SHP77 (cell line): Measurements from ENCODE around the gene SH2D1A.
"Not testable (repeated sequence)": the region's sequence is repeated elsewhere in the genome, so short reads cannot be mapped to it uniquely, and the experiment has no call there.

Experiments
- DNase-seq, 2 experiments: peaks; one replicate each; lab custom pipeline; 2025; lab: John Stamatoyannopoulos, UW

SH2D1A gene

DNA sequence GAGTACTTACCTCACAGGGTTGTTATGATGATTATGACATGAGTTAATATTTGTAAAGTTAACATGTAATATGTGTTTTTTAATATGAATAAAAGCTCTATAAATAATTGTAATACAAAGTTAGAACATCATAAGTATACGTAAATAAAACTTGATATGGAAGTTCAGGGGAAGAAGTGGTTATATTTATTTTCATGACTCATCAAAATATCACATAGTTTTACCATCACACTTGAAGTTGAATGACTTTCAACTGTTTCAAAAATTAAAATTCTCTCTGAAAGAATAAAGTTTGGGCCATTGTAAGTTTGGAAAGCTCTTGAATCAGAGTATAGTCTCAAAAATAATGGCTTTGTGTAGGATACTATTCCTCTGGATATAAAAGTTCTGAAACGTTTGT, 8.3 kb downstream of the SH2D1A start:
- no peak for DNase-seq

DNA sequence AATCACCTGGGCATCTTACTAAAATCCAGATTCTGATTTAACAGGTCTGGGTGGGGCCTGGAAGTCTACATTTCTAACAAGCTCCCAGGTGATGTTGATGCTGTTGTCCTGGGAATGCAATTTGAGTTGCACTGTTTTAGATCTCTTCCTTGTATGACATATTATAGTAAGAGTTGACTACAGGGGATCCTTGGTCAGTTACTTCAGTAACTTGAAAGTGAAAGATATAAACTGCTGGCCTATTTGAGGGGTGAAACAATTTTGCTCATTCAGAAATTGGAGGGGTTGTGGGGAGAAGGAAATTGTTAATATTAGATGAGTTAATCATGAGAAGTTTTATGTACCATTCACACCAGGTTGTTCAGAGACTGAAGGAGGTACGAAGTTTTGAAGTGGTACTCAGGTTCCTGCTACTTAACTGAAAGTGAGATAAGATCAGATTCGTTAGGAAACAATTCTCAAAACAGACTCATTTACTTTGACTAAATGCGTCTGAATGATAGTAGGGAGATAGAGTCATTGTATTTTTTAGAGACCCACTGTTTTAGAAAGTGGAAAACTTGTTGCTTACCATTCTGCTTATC, 12.5 kb downstream of the SH2D1A start:
- no peak for DNase-seq

DNA sequence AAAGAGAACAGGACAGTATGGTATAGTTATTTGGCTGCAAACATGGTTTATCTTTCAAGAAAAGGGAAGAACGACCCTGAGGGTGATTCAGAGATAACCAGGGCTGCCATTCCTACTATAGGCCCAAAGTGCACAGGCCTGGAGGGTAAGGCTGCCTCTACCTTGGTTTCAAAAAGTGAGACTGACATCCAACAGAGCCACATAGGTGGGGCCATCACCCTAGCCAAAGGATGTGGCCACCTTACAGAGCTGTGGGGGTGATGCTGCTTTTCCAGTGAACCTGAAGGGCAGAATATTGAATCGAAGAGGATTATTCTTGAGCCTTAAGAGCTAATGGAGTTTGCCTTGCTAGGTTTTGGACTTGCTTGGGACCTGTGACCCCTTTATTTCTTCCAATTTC, 15.7 kb downstream of the SH2D1A start:
- DNase-seq = no peak

GRCh38 chrX:124362761-124363160, 16.4 kb downstream of the SH2D1A start:
- no peak for DNase-seq

- DNase-seq = no peak
These were observed 23.4 kb downstream of the SH2D1A start for GRCh38 chrX:124369722-124370121.

DNA sequence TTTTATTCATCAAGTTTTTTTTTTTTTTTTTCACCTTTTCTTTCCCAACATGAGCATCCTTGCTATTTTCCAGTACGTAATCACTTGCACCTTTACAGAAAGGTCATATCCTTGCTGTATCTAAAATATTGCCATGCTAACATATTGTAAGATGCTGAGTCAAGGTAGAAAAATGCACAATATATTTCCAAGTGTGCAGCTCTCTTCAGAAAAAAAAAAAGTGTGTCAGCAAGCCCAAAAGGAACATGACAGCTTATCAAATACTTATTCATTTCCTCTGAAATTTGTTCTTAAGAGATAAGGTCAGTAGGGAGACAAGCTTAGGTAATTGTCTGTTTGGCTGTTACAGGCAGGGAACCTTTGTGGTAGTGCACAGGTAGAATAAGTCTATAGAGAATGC, 27.0 kb downstream of the SH2D1A start:
- no peak for DNase-seq

DNA sequence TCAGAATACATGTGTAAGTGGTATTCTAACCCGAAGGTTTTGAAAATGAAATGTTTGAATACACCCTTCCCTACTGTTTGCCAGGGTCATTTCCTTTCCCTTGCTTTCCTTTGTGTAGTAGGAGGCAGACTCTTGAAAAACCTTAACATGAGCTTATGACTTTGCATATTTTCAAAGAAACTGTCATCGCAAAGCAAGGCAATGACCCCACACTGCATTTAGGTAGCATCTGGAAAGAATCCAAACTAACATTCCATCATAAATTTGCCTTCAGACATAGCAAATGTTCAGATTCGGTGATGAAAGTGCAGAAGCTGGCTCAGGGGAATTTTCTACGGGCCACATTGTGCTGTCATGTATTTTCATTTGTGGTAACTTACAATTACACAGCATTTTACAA, 32.3 kb downstream of the SH2D1A start:
- no peak for DNase-seq

DNA sequence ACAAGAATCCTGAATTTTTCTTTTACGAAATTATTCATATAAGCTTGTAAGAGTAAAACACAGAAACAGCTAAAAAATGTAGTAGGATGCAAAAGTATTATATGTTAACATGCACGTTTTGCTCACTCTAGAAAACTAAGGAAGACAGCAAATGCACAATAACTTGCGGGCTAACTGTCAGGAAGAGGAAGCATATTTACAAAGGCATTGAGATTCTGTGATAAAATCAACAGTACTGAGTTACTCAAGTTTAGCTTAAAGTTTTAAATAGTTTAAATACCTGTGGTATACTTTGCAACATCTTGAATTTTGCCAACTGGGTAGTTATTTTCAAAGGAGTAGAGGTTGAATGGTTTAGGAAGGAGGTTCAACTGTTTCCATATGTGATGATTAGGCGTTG, 37.0 kb downstream of the SH2D1A start:
- no peak for DNase-seq

DNA sequence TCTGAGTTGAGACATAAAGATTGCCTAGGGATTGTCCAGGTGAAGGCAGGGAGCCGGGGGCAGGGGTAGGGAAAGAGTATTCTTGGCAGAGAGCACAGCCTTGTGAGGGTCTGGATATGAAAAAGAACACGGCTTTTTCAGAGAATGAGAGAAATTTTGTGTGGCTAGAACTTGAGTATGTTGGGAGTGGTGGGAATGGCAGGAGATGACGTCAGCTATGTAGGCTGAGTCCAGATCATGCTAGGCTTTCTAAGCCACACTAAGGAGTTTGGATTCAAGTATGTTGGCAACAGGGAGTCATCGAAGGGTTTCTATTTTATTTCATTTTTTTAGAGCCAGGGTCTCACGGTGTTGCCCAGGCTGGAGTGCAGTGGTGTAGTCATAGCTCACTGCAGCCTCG, 40.0 kb downstream of the SH2D1A start:
- no peak for DNase-seq

DNA sequence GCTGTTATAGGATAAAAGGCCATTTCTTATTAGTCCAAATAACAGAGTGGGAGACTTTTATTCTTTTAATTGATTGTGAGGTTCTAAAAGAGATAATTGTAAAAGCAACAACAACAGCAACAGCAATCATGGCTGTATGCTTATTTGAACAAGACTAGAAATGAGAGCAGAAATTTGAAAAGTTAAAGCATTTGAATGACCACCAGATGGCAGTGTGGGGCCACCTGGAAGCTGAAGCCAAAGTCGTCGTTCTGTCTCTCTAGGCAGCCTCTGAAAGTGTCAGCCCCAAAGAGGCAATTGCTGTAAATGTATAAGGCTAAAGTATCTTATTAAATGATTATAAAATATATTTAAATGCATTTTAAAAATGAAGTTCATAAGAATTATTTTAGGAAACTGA, 42.2 kb downstream of the SH2D1A start:
- DNase-seq = peak; percentile 4 to 18

DNA sequence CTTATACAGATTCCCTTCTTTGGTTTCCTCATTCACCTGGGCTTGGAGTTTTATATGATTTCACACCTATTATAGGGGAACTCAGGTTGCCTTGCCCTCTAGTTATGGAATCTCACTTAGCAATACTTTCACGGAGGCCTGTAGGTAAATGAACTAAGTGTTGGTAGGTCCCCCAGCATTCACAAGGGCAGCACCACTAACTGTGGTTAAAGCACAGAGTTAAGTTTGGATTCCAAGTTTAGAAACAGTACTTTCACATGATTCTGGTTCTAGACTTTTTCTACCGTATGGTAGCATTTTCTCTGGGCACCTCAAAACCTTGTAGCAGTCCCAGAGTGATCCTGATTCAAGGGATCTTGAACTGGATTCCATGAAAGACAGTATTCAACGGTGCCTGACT, 46.4 kb downstream of the SH2D1A start:
- DNase-seq = no peak

- DNase-seq = no peak
These were observed 46.9 kb downstream of the SH2D1A start for GRCh38 chrX:124393238-124393637.

DNA sequence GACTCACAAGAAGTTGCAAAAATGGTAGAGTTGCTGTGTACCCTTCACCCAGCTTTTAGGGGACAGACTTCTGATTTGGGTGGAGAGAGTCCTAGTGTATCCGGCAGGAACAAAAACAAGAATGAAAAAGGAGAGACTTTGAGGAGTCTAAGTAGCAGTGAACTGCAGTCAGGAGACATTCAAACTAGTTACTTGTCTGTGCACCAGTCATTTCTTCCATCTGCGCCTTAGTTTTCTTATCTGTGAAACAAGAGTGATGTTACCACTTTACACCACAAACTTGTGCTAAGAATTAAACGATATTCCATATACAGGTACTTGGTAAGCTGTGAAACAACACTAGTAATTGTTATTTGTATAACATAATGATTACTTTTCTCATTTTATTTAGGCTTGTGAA, 47.3 kb downstream of the SH2D1A start:
- DNase-seq = no peak

GRCh38 chrX:124395145-124395880, 49.0 kb downstream of the SH2D1A start:
- no peak for DNase-seq

GRCh38 chrX:124401696-124402095, 55.3 kb downstream of the SH2D1A start:
- DNase-seq = no peak

DNA sequence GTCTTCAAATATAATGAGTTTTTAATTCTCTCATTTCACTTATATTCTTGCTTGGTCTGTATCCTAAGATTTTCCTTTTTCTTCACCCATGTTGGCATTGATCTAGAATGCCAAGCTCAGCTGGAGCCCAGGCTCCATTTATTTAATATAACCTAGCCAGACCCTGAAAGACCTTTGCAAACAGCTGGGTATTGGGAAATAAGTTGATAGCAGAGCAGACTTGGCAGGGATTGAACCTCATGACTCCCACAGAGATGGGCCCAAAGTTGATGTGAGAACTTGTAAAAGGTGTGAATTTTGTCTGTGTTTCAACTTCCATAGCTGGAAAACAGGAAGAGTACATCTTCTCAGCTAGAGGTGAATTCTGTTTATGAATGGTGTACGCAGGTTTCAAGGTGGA, 59.5 kb downstream of the SH2D1A start:
- DNase-seq = no peak

- DNase-seq = peak; percentile 1 to 37
These were observed 60.1 kb downstream of the SH2D1A start for GRCh38 chrX:124406294-124407014.

DNA sequence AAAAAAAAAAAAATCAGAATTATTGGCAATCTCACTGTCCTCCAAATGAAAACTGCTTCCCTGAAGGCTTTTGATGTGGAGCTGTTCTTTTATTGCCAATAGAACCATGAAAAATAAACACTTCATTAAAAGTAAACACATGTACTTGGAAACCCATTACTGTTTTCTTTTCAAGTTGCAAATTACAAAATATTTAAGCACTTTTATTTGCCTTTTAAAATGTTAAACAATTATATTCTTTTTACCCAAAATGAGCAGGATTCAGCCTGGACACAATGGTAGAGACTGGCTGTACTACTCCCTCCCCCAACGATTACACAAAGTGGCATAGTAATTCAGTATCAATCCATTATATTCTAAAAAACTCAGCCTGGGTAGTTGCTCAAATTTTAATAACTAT, 60.9 kb downstream of the SH2D1A start:
- no peak for DNase-seq

DNA sequence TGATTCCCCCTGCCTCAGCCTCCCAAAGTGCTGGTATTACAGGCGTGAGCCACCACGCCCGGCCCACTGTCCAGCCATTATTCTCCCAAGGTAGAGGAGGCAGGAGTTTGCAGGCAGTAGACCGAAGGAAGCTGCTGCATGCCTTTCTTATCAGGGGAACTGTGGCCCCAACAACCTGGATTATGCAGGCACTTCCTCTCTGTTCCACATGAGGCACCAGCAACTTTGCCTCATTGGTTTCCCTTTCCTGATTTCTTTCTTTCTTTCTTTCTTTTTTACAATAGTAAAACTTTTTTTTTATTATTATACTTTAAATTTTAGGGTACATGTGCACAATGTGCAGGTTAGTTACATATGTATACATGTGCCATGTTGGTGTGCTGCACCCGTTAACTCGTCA, 62.0 kb downstream of the SH2D1A start:
- not testable (repeated sequence) for DNase-seq

DNA sequence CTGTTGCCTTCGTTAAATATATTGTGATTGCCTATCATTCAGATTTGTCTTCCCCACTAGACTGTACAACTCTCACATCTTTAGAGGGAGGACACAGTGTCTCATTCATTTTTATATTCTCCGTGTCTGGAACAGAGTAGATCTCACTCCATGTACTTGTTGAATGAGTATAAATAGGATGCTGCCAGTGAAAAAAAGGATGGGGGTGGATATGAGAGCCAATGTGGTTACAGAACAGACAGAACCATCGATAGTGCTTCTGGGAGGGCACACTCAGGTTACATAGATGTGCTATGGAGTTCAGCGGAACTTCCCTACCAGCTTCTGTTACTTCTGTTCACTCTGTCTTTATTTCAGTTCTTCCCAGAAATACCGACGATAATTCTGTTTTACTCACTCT, 66.9 kb downstream of the SH2D1A start:
- DNase-seq = no peak

GRCh38 chrX:124414281-124414680, 67.9 kb downstream of the SH2D1A start:
- no peak for DNase-seq

DNA sequence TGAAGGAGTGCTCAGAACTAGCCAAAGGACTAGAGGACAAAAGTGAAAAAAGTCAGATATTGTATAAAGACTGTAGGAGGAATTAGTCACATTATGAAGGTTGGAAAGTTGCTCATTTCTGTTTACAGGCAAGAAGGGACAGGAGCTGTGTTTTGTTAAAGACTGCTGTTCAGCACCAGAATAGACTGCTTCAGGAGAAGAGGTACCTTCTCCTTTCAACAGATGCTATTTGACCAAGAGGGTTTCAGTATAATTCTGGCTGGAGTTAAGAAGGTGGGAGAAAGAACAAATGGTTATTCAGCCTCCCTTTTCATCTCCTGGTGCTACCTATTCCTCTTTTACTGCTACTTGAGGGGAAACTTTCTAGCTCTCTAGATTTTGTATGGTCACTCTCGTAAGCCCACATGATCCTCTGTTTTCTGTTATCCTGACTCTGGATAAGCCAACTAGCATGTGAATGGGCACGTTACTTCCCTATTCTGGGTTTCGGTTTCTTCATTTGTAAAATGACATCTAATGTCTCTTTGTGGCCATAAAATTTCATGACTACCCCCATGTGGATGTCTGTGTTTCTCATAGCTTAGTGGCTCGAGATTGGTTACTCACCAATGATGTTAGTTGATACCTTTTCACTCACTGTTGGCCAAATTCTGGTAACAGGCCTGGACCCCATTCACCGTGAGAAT, 68.9 kb downstream of the SH2D1A start:
- DNase-seq = no peak
